ENCODE measurements around the gene PODXL2.

- TF ChIP-seq, protein P1, sequence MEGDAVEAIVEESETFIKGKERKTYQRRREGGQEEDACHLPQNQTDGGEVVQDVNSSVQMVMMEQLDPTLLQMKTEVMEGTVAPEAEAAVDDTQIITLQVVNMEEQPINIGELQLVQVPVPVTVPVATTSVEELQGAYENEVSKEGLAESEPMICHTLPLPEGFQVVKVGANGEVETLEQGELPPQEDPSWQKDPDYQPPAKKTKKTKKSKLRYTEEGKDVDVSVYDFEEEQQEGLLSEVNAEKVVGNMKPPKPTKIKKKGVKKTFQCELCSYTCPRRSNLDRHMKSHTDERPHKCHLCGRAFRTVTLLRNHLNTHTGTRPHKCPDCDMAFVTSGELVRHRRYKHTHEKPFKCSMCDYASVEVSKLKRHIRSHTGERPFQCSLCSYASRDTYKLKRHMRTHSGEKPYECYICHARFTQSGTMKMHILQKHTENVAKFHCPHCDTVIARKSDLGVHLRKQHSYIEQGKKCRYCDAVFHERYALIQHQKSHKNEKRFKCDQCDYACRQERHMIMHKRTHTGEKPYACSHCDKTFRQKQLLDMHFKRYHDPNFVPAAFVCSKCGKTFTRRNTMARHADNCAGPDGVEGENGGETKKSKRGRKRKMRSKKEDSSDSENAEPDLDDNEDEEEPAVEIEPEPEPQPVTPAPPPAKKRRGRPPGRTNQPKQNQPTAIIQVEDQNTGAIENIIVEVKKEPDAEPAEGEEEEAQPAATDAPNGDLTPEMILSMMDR (IDR thresholded peaks at IDR 0.05), result no peak
- TF ChIP-seq POLR2AphosphoS5 (IDR thresholded peaks at IDR 0.05; ENCODE audit: low read depth, low read length) (no peak), REST (IDR thresholded peaks at IDR 0.05; ENCODE audit: insufficient read depth in 1 of 2, low read depth in 2 of 2, low read length in 1 of 2) (no peak), SIN3A (IDR thresholded peaks at IDR 0.05; ENCODE audit: borderline replicate concordance, insufficient read depth, low read depth, low read length) (no peak), TCF7L2 (IDR thresholded peaks at IDR 0.05; ENCODE audit: low read depth, low read length) (no peak)
These were observed 34.2 kb downstream of the PODXL2 start for GRCh38 chr3:127663151-127663550.

All from Panc1 (cell line).